Parathyroid adenoma (tissue), 2 donors: ENCODE measurements around the gene AVPR2.
A peak's percentile ranks its signal among the peaks of the same experiment; 100 is the strongest.

ENCODE experiments used
- H2AFZ ChIP-seq: fragments of 300-600 bp; sonication (generic); one replicate; pipeline ENCODE4 v1.7.0; 2017; ENCODE audit warnings: antibody characterized with exemption, mild to moderate bottlenecking
- H3K27ac ChIP-seq: fragments of 300-600 bp; sonication (generic); one replicate; pipeline ENCODE4 v1.7.0; 2017
- H3K27me3 ChIP-seq: fragments of 300-600 bp; sonication (generic); one replicate; pipeline ENCODE4 v1.7.0; 2017; ENCODE audit warnings: low read length; ENCODE audit not compliant: control insufficient read depth, insufficient read depth
- H3K36me3 ChIP-seq: fragments of 300-600 bp; sonication (generic); one replicate; pipeline ENCODE4 v1.7.0; 2017; ENCODE audit warnings: low read length; ENCODE audit not compliant: control insufficient read depth, insufficient read depth
- H3K4me1 ChIP-seq: fragments of 300-600 bp; sonication (generic); one replicate; pipeline ENCODE4 v1.7.0; 2017; ENCODE audit warnings: control low read depth
- H3K4me2 ChIP-seq: fragments of 300-600 bp; sonication (generic); one replicate; pipeline ENCODE4 v1.7.0; 2017; ENCODE audit warnings: low read length
- H3K4me3 ChIP-seq: fragments of 300-600 bp; sonication (generic); one replicate; pipeline ENCODE4 v1.7.0; 2017; ENCODE audit warnings: low read depth, low read length
- H3K79me2 ChIP-seq: fragments of 300-600 bp; sonication (generic); one replicate; pipeline ENCODE4 v1.7.0; 2017; ENCODE audit warnings: control low read depth
- H3K9ac ChIP-seq: fragments of 300-600 bp; sonication (generic); one replicate; pipeline ENCODE4 v1.7.0; 2017; ENCODE audit warnings: mild to moderate bottlenecking
- H3K9me3 ChIP-seq: fragments of 300-600 bp; sonication (generic); one replicate; pipeline ENCODE4 v1.7.0; 2017; ENCODE audit warnings: low read length; ENCODE audit not compliant: control insufficient read depth
- CTCF ChIP-seq: fragments of 300-600 bp; sonication (generic); IDR thresholded peaks from one replicate; pipeline ENCODE4 v1.7.0; 2017; ENCODE audit warnings: antibody characterized with exemption, mild to moderate bottlenecking
- donor health status: primary hyperparathyroidism.

The AVPR2 gene

GRCh38 chrX:153873282-153874084 lies 31.0 kb upstream of the AVPR2 start:
- Histone ChIP-seq H3K27ac (no peak overlapping the region), H3K4me3 (no peak overlapping the region), H3K9ac (no peak overlapping the region), H3K36me3 (no peaks in the 10 kb centered on the region), H2AFZ (no peak overlapping the region), H3K9me3 (no peaks in the 10 kb centered on the region), H3K4me2 (no peak overlapping the region), H3K27me3 (no peaks in the 10 kb centered on the region), H3K4me1 (no peaks in the 10 kb centered on the region), H3K79me2 (no peaks in the 10 kb centered on the region)
- no peak for TF ChIP-seq CTCF

DNA sequence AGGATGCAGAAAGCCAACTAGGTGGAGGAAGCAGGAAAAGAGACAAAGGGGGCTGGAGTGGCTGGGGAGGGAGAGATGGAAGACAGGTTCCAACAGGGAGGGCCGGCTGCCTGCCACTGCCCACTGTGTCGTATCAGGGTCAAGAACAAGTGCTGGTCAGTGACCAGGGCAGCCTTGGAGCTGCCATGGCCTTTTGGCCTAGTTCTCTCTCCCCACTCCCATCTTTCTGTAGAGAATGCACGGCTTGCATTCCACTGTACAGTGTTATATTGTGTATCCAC lies 30.4 kb upstream of the AVPR2 start:
- H2AFZ ChIP-seq = no peak overlapping the region
- H3K4me3 ChIP-seq = no peak overlapping the region
- no peaks in the 10 kb centered on the region for H3K27me3 ChIP-seq
- no peak overlapping the region for H3K27ac ChIP-seq
- no peaks in the 10 kb centered on the region for H3K79me2 ChIP-seq
- no peak for TF ChIP-seq CTCF
- H3K9ac ChIP-seq = no peak overlapping the region
- H3K4me1 ChIP-seq = no peaks in the 10 kb centered on the region
- no peaks in the 10 kb centered on the region for H3K36me3 ChIP-seq
- H3K4me2 ChIP-seq = no peak overlapping the region
- H3K9me3 ChIP-seq = no peaks in the 10 kb centered on the region

DNA sequence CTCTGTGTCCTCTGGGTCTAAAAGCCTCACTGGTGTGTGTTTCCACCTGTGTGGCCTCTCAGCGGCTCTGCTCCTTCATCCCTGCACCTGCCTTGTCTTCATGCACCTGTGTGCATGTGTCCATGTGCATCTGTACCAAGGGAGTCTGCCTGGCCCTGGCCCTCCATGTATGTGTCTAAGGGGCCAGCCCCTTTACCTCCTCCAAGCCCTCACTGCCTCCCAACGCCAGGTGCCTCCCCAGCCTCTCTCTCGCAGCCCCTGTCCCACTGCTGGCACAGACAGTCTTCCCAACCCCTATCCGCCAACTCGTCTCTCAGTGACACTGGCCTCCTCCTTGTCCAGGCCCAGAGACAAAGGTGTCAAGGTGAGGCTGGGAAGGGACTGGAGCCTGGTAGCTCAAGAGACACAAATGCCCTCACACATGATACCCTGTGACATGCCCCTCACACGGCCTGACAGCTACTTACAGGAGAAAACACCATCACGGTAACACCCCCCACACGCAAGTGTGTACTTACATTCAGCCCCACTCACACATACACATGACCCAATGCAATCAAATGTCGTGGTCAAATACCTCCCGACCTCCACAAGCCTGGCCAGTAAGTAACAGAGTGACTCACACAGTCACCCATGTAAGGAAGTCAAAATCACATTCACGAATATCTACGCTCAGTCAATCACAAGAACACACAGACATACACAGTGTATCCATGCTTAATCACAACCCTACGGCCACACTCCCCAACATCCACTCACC lies 29.9 kb upstream of the AVPR2 start:
- H2AFZ ChIP-seq = no peak overlapping the region
- no peak overlapping the region for H3K4me3 ChIP-seq
- H3K9me3 ChIP-seq = no peaks in the 10 kb centered on the region
- H3K36me3 ChIP-seq = no peaks in the 10 kb centered on the region
- no peaks in the 10 kb centered on the region for H3K79me2 ChIP-seq
- no peak overlapping the region for H3K27ac ChIP-seq
- no peaks in the 10 kb centered on the region for H3K27me3 ChIP-seq
- TF ChIP-seq CTCF = no peak
- no peak overlapping the region for H3K4me2 ChIP-seq
- no peak overlapping the region for H3K9ac ChIP-seq
- no peaks in the 10 kb centered on the region for H3K4me1 ChIP-seq

- no peak overlapping the region for H3K4me2 ChIP-seq
- H3K79me2 ChIP-seq = no peaks in the 10 kb centered on the region
- H2AFZ ChIP-seq = peak overlapping the region; percentile 62
- no peak overlapping the region for H3K27ac ChIP-seq
- no peaks in the 10 kb centered on the region for H3K27me3 ChIP-seq
- H3K9ac ChIP-seq = no peak overlapping the region
- H3K9me3 ChIP-seq = no peaks in the 10 kb centered on the region
- TF ChIP-seq CTCF = no peak
- H3K36me3 ChIP-seq = no peaks in the 10 kb centered on the region
- no peak overlapping the region for H3K4me3 ChIP-seq
- no peaks in the 10 kb centered on the region for H3K4me1 ChIP-seq
Observed at GRCh38 chrX:153875391-153876111, 28.9 kb upstream of the AVPR2 start.
